Astrocyte (in vitro differentiated cells and primary cell): Measurements from ENCODE around the gene TRDN. TPM values are rescaled to one million over a fixed set of nuclear protein-coding genes. Genes with fewer than 3 reads are reported as not detected.

Experiments
- DNase-seq: peaks from one replicate; pipeline ENCODE4 v3.0.0-alpha.2; 2010; ENCODE audit warnings: low read depth
- FAIRE-seq: peaks from 2 replicates; lab custom pipeline; 2011; peaks lifted over from hg19 to GRCh38; lab: Jason Lieb, UNC
- H2AFZ ChIP-seq: 2 replicates; pipeline ENCODE4 v1.6.0; 2012; ENCODE audit warnings: low read depth, low read length, inconsistent platforms
- H3K27ac ChIP-seq: 2 replicates; pipeline ENCODE4 v1.5.1; 2011; ENCODE audit warnings: low read depth, low read length, inconsistent platforms
- H3K27me3 ChIP-seq: 2 replicates; pipeline ENCODE4 v1.6.0; 2011; ENCODE audit warnings: low read length, inconsistent platforms; ENCODE audit not compliant: insufficient read depth
- H3K36me3 ChIP-seq: 2 replicates; pipeline ENCODE4 v1.5.1; 2011; ENCODE audit warnings: low read length, inconsistent platforms; ENCODE audit not compliant: insufficient read depth
- H3K4me1 ChIP-seq: 2 replicates; pipeline ENCODE4 v1.5.1; 2011; ENCODE audit warnings: low read length, inconsistent platforms; ENCODE audit not compliant: insufficient read depth
- H3K4me2 ChIP-seq: 2 replicates; pipeline ENCODE4 v1.6.0; 2012; ENCODE audit warnings: low read length, inconsistent platforms
- H3K4me3 ChIP-seq: 2 replicates; pipeline ENCODE4 v1.5.1; 2011; ENCODE audit warnings: low read depth, mild to moderate bottlenecking, low read length, inconsistent platforms; ENCODE audit not compliant: insufficient read depth
- H3K79me2 ChIP-seq: 2 replicates; pipeline ENCODE4 v1.6.0; 2012; ENCODE audit warnings: mild to moderate bottlenecking, low read length, inconsistent platforms; ENCODE audit not compliant: insufficient read depth
- H3K9ac ChIP-seq: 2 replicates; pipeline ENCODE4 v1.6.0; 2012; ENCODE audit warnings: mild to moderate bottlenecking, low read length, inconsistent platforms
- H3K9me3 ChIP-seq: 2 replicates; pipeline ENCODE4 v1.5.1; 2012; ENCODE audit warnings: low read depth, mild to moderate bottlenecking, low read length, inconsistent platforms; ENCODE audit not compliant: insufficient read depth
- H4K20me1 ChIP-seq: 2 replicates; pipeline ENCODE4 v1.6.0; 2012; ENCODE audit warnings: low read length, inconsistent platforms; ENCODE audit not compliant: insufficient read depth
- H3K27ac Mint-ChIP-seq: one replicate; pipeline ENCODE4 v1.8.0; 2021; ENCODE audit warnings: mild to moderate bottlenecking, mixed read lengths; ENCODE audit not compliant: unreplicated experiment
- H3K27me3 Mint-ChIP-seq: one replicate; pipeline ENCODE4 v1.8.0; 2021; ENCODE audit warnings: low read depth, mixed read lengths; ENCODE audit not compliant: unreplicated experiment
- H3K36me3 Mint-ChIP-seq: one replicate; pipeline ENCODE4 v1.8.0; 2021; ENCODE audit warnings: low read depth, mixed read lengths; ENCODE audit not compliant: unreplicated experiment
- H3K4me1 Mint-ChIP-seq: one replicate; pipeline ENCODE4 v1.8.0; 2021; ENCODE audit warnings: low read depth, mixed read lengths; ENCODE audit not compliant: unreplicated experiment
- H3K4me3 Mint-ChIP-seq: one replicate; pipeline ENCODE4 v1.8.0; 2021; ENCODE audit warnings: mild to moderate bottlenecking, moderate library complexity, mixed read lengths; ENCODE audit not compliant: unreplicated experiment
- H3K9me3 Mint-ChIP-seq: one replicate; pipeline ENCODE4 v1.8.0; 2021; ENCODE audit warnings: mild to moderate bottlenecking, mixed read lengths; ENCODE audit not compliant: unreplicated experiment
- EZH2 ChIP-seq: IDR thresholded peaks from 2 replicates; pipeline ENCODE4 v1.6.1; 2012; ENCODE audit warnings: mild to moderate bottlenecking, low read length, inconsistent platforms; ENCODE audit not compliant: insufficient read depth
- total RNA-seq: library from RNA; stranded (reverse); gene quantifications from 2 replicates; pipeline ENCODE4 v1.2.1, GENCODE V29; 2021
- TF ChIP-seq, protein P1 (sequence below): IDR thresholded peaks from 2 replicates; pipeline ENCODE4 v1.5.1; 2011; ENCODE audit warnings: low read depth, mild to moderate bottlenecking, inconsistent platforms, low read length, moderate library complexity; ENCODE audit not compliant: insufficient read depth

TRDN gene
- total RNA-seq, 1 donor from 2014 or later: not detected

DNA sequence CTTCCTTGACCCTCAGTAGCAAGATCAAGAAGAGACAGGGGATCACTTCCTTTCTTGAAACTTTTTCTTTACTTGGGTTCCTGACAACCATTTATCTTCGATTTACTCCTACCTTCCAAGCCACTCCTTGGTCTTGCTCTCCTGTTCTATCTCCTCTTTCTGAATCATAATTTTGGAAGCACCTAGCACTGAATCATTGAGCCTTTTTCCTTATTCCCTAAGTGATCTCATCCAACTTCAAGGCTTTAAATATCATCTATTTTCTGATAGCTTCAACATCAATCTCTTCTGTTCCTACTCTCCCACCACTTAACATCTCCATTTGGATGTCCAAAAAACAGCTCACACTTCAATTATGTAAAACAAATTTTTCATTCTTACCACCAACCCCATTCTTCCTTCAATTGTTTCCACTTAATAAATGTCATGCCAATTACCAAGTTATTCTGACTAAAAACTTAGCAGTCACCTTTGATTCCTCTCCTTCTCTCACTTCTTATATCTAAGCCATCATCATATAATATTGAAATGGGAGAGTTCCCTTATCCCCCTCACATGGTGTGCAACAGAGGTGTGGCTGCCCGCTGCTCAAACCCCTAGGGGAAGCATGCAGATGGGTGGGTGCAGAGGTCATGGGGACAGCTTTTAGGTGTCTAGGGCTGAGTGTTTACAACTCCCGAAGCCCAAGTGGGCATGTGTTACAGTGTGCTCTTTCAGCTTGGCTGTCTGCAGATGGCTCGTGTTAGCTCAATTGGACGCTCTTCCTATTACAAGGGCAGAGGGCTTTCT is 23.4 kb upstream of the TRDN start:
- no peaks in the 10 kb centered on the region for H4K20me1 ChIP-seq
- no peak overlapping the region for H2AFZ ChIP-seq
- no peaks in the 10 kb centered on the region for H3K79me2 ChIP-seq
- H3K4me3 ChIP-seq: no peak overlapping the region
- Mint-ChIP-seq H3K36me3 (no peaks in the 10 kb centered on the region), H3K4me3 (no peak overlapping the region), H3K4me1 (peaks cover 2% of the 10 kb centered on the region), H3K9me3 (no peaks in the 10 kb centered on the region), H3K27ac (no peak overlapping the region), H3K27me3 (no peaks in the 10 kb centered on the region)
- H3K4me2 ChIP-seq: no peak overlapping the region
- DNase-seq (no peak), FAIRE-seq (no peak)
- H3K27ac ChIP-seq: no peak overlapping the region
- H3K27me3 ChIP-seq: no peaks in the 10 kb centered on the region
- H3K4me1 ChIP-seq: no peaks in the 10 kb centered on the region
- TF ChIP-seq EZH2: no peak
- TF ChIP-seq, protein P1, sequence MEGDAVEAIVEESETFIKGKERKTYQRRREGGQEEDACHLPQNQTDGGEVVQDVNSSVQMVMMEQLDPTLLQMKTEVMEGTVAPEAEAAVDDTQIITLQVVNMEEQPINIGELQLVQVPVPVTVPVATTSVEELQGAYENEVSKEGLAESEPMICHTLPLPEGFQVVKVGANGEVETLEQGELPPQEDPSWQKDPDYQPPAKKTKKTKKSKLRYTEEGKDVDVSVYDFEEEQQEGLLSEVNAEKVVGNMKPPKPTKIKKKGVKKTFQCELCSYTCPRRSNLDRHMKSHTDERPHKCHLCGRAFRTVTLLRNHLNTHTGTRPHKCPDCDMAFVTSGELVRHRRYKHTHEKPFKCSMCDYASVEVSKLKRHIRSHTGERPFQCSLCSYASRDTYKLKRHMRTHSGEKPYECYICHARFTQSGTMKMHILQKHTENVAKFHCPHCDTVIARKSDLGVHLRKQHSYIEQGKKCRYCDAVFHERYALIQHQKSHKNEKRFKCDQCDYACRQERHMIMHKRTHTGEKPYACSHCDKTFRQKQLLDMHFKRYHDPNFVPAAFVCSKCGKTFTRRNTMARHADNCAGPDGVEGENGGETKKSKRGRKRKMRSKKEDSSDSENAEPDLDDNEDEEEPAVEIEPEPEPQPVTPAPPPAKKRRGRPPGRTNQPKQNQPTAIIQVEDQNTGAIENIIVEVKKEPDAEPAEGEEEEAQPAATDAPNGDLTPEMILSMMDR: no peak
- H3K9ac ChIP-seq: no peak overlapping the region
- H3K9me3 ChIP-seq: no peaks in the 10 kb centered on the region
- no peaks in the 10 kb centered on the region for H3K36me3 ChIP-seq

DNA sequence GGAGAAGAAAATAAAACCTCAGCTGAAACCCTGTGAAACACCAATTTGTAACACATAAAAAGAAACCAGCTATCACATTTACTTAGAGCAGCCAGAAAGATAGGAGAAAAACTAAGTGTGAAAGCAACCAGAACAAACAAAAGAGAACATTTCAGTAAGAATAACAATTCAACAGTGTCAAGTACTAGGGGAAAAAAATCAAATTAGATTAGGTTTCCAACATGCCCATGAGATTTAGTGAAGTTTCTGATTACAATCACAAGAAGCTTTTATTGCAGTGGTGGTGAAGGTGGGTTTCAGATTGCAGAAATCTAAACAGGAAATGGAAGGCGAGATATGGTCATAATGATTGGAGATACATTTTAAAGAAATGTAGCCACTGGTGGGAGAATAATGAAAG is 22.1 kb upstream of the TRDN start:
- H3K9me3 Mint-ChIP-seq: no peaks in the 10 kb centered on the region
- Histone ChIP-seq H3K9ac (no peak overlapping the region), H4K20me1 (no peaks in the 10 kb centered on the region), H2AFZ (no peak overlapping the region), H3K4me2 (no peak overlapping the region), H3K27me3 (no peaks in the 10 kb centered on the region), H3K27ac (no peak overlapping the region), H3K36me3 (no peaks in the 10 kb centered on the region), H3K79me2 (no peaks in the 10 kb centered on the region), H3K9me3 (no peaks in the 10 kb centered on the region), H3K4me1 (no peaks in the 10 kb centered on the region), H3K4me3 (no peak overlapping the region)
- H3K27me3 Mint-ChIP-seq: no peaks in the 10 kb centered on the region
- H3K36me3 Mint-ChIP-seq: no peaks in the 10 kb centered on the region
- H3K4me1 Mint-ChIP-seq: peaks cover 1% of the 10 kb centered on the region
- no peak overlapping the region for H3K4me3 Mint-ChIP-seq
- no peak for DNase-seq
- TF ChIP-seq, protein P1: no peak
- TF ChIP-seq EZH2: no peak
- no peak overlapping the region for H3K27ac Mint-ChIP-seq
- FAIRE-seq: no peak
